H1 (cell line): ENCODE results near the gene TRIM56. TPM values are rescaled to one million over a fixed set of nuclear protein-coding genes. Genes with fewer than 3 reads are reported as not detected.
"Not testable (repeated sequence)": the region's sequence is repeated elsewhere in the genome, so short reads cannot be mapped to it uniquely, and the experiment has no call there.

Source experiments
- CTCF ChIA-PET: fragments of 300-600 bp; sonication (Branson Sonifier 250); formaldehyde crosslinking; loops from one replicate; lab custom pipeline; 2021; ENCODE audit not compliant: partially characterized antibody; lab: Charles Lee
- POLR2A ChIA-PET: fragments of 300-600 bp; sonication (Branson Sonifier 250); formaldehyde crosslinking; loops from one replicate; lab custom pipeline; 2021; ENCODE audit warnings: inconsistent platforms; ENCODE audit not compliant: partially characterized antibody; lab: Charles Lee
- DNase-seq, 2 experiments: peaks; one replicate each; pipeline versions ENCODE4 v3.0.0 to v3.0.0-alpha.2; 2010 to 2022; ENCODE audit warnings: low spot score in 2 of 2, low read depth in 1 of 2, mixed read lengths in 1 of 2
- FAIRE-seq: peaks from 2 replicates; lab custom pipeline; 2011; peaks lifted over from hg19 to GRCh38; lab: Jason Lieb, UNC
- H2AFZ ChIP-seq: 2 replicates; pipeline ENCODE4 v1.8.1; 2012; ENCODE audit warnings: low read length, inconsistent platforms
- H2AK5ac ChIP-seq: 2 replicates; pipeline ENCODE4 v1.6.1; 2013; ENCODE audit warnings: low read depth, low read length
- H2BK120ac ChIP-seq: replicated peaks from 2 replicates; pipeline ENCODE3; 2013; ENCODE audit warnings: low read depth, low read length, inconsistent platforms
- H2BK12ac ChIP-seq: 2 replicates; pipeline ENCODE4 v1.6.1; 2013; ENCODE audit warnings: low read depth, low read length
- H2BK15ac ChIP-seq: 2 replicates; pipeline ENCODE4 v1.6.1; 2013; ENCODE audit warnings: low read length
- H2BK20ac ChIP-seq: 2 replicates; pipeline ENCODE4 v1.6.1; 2013; ENCODE audit warnings: low read length
- H2BK5ac ChIP-seq: 2 replicates; pipeline ENCODE4 v1.6.1; 2013; ENCODE audit warnings: low read depth, low read length
- H3K14ac ChIP-seq: 2 replicates; pipeline ENCODE4 v1.6.1; 2013; ENCODE audit warnings: inconsistent platforms; ENCODE audit not compliant: insufficient read length
- H3K18ac ChIP-seq: 2 replicates; pipeline ENCODE4 v1.6.1; 2013; ENCODE audit warnings: low read length; ENCODE audit errors: extremely low read depth
- H3K23ac ChIP-seq: 2 replicates; pipeline ENCODE4 v1.6.1; 2013; ENCODE audit warnings: inconsistent platforms; ENCODE audit not compliant: insufficient read length
- H3K23me2 ChIP-seq: 2 replicates; pipeline ENCODE4 v1.6.1; 2013; ENCODE audit warnings: low read depth, low read length
- H3K27ac ChIP-seq: 2 replicates; pipeline ENCODE4 v1.6.1; 2011; ENCODE audit warnings: low read depth, low read length, inconsistent platforms
- H3K27me3 ChIP-seq, 4 experiments: replicated peaks in 1 of 4; 1 replicate in 1 of 4; 2 replicates in 3 of 4; pipeline versions ENCODE4 v1.6.1 to v1.8.1; 2011 to 2013; ENCODE audit warnings: low read length in 3 of 4, mild to moderate bottlenecking in 3 of 4, inconsistent platforms in 2 of 4, mixed read lengths in 2 of 4, moderate library complexity in 1 of 4; ENCODE audit not compliant: control insufficient read depth in 3 of 4, insufficient read depth in 3 of 4; ENCODE audit errors: extremely low read depth in 1 of 4
- H3K36me3 ChIP-seq, 4 experiments: 2 replicates each; pipeline versions ENCODE4 v1.6.1 to v1.8.1; 2011 to 2013; ENCODE audit warnings: mild to moderate bottlenecking in 4 of 4, low read length in 3 of 4, moderate library complexity in 2 of 4, control low read depth in 1 of 4, inconsistent platforms in 1 of 4; ENCODE audit not compliant: insufficient read depth in 4 of 4, control insufficient read depth in 2 of 4
- H3K4ac ChIP-seq: replicated peaks from 2 replicates; pipeline ENCODE3; 2013; ENCODE audit warnings: low read length, low read depth, mixed read lengths, inconsistent platforms; ENCODE audit not compliant: insufficient read length
- H3K4me1 ChIP-seq, 4 experiments: replicated peaks in 1 of 4; 1 replicate in 1 of 4; 2 replicates in 3 of 4; pipeline versions ENCODE4 v1.6.1 to v1.8.1; 2011 to 2013; ENCODE audit warnings: low read length in 3 of 4, inconsistent platforms in 2 of 4, mixed read lengths in 1 of 4; ENCODE audit not compliant: insufficient read depth in 4 of 4, control insufficient read depth in 3 of 4
- H3K4me2 ChIP-seq, 2 experiments: 2 replicates each; pipeline versions ENCODE4 v1.6.1 to v1.8.1; 2011 to 2013; ENCODE audit warnings: low read depth in 2 of 2, low read length in 2 of 2, control low read depth in 1 of 2, inconsistent platforms in 1 of 2, mild to moderate bottlenecking in 1 of 2; ENCODE audit not compliant: insufficient read depth in 1 of 2
- H3K4me3 ChIP-seq, 4 experiments: fragments of 200-600, 300-600 bp in 1 of 4; sonication (generic), shearing (Covaris generic), sonication (Bioruptor Twin) in 1 of 4; 2 replicates each; pipeline versions ENCODE4 v1.5.1 to v1.8.1; 2011 to 2016; ENCODE audit warnings: low read length in 4 of 4, low read depth in 3 of 4, control low read depth in 2 of 4, inconsistent platforms in 2 of 4, mild to moderate bottlenecking in 2 of 4, mixed read lengths in 1 of 4, moderate library complexity in 1 of 4; ENCODE audit not compliant: insufficient read depth in 2 of 4; ENCODE audit errors: extremely low read depth in 1 of 4
- H3K56ac ChIP-seq: replicated peaks from 2 replicates; pipeline ENCODE3; 2013; ENCODE audit warnings: low read depth, mild to moderate bottlenecking, mixed read lengths, low read length, inconsistent platforms; ENCODE audit not compliant: insufficient read length
- H3K79me1 ChIP-seq: 2 replicates; pipeline ENCODE4 v1.6.1; 2013; ENCODE audit warnings: low read depth, low read length, control low read depth
- H3K79me2 ChIP-seq, 2 experiments: 2 replicates each; pipeline versions ENCODE4 v1.6.1 to v1.8.1; 2012 to 2013; ENCODE audit warnings: low read length in 2 of 2, mild to moderate bottlenecking in 2 of 2, inconsistent platforms in 1 of 2; ENCODE audit not compliant: insufficient read depth in 2 of 2, control insufficient read depth in 1 of 2
- H3K9ac ChIP-seq, 4 experiments: replicated peaks in 1 of 4; 1 replicate in 1 of 4; 2 replicates in 3 of 4; pipeline versions ENCODE4 v1.6.1 to v1.8.1; 2011 to 2013; ENCODE audit warnings: low read depth in 3 of 4, low read length in 3 of 4, control low read depth in 2 of 4, mild to moderate bottlenecking in 2 of 4, moderate library complexity in 2 of 4, inconsistent platforms in 1 of 4; ENCODE audit errors: extremely low read depth in 1 of 4
- H3K9me3 ChIP-seq, 2 experiments: 2 replicates each; pipeline versions ENCODE4 v1.6.1 to v1.8.1; 2012 to 2013; ENCODE audit warnings: mild to moderate bottlenecking in 2 of 2, moderate library complexity in 2 of 2, control low read depth in 1 of 2, inconsistent platforms in 1 of 2, low read depth in 1 of 2, low read length in 1 of 2, mixed read lengths in 1 of 2; ENCODE audit not compliant: insufficient read depth in 2 of 2
- H4K20me1 ChIP-seq, 2 experiments: replicated peaks in 1 of 2; 2 replicates each; pipeline versions ENCODE3 to v1.8.1; 2011 to 2013; ENCODE audit warnings: inconsistent platforms in 2 of 2, low read length in 2 of 2, mild to moderate bottlenecking in 1 of 2; ENCODE audit not compliant: insufficient read depth in 2 of 2, control insufficient read depth in 1 of 2
- H4K5ac ChIP-seq: 2 replicates; pipeline ENCODE4 v1.6.1; 2013; ENCODE audit warnings: low read length, low read depth, mixed read lengths, inconsistent platforms; ENCODE audit not compliant: insufficient read length
- H4K8ac ChIP-seq: 2 replicates; pipeline ENCODE4 v1.8.0; 2013; ENCODE audit warnings: mild to moderate bottlenecking, moderate library complexity, low read length, inconsistent platforms; ENCODE audit not compliant: insufficient read depth; ENCODE audit errors: extremely low read depth
- H4K91ac ChIP-seq: replicated peaks from 2 replicates; pipeline ENCODE3; 2013; ENCODE audit warnings: low read length, mixed read lengths, inconsistent platforms; ENCODE audit not compliant: insufficient read length
- WGBS, 2 experiments: shearing (Covaris generic) in 1 of 2; methylation state at CpG; one replicate each; pipeline versions ENCODE4 v1.1.6 to v1.1.7; 2013 to 2015; ENCODE audit warnings: low lambda C conversion rate in 2 of 2, mixed read lengths in 2 of 2, inconsistent platforms in 1 of 2, low coverage in 1 of 2, missing lambda C conversion rate in 1 of 2; ENCODE audit not compliant: insufficient replicate concordance in 2 of 2, insufficient coverage in 1 of 2, insufficient read length in 1 of 2; ENCODE audit errors: extremely low coverage in 1 of 2, missing lambda C conversion rate in 1 of 2; 5-methylcytosine and 5-hydroxymethylcytosine counted together
- polyA plus RNA-seq, 7 experiments: library from polyadenylated mRNA; depleted of rRNA in 3 of 7; stranded (reverse) in 5 of 7; unstranded in 2 of 7; fragments of >200 nt in 5 of 7; fragments of 200-250 nt in 2 of 7; gene quantifications; 1 replicate in 5 of 7; 2 replicates in 1 of 7; 4 replicates in 1 of 7; pipeline versions ENCODE4 v1.2.1 to v1.2.3, GENCODE V29; 2011 to 2013; ENCODE audit warnings: missing spikeins in 2 of 7, mixed read lengths in 2 of 7
- total RNA-seq: library from RNA; stranded (reverse); fragmentation: NEBNext Ultra II Directional; extraction: Animal tissue kit (Norgen Biotek cat#: 25700); gene quantifications from 2 replicates; pipeline ENCODE4 v1.2.1, GENCODE V29; 2021

The TRIM56 gene
- total and polyA plus RNA-seq, 2 of the 8 experiments (the other 6 are each of a cell fraction or from before 2014, with no cell fraction given) = 2.0 to 17.5 TPM

DNA sequence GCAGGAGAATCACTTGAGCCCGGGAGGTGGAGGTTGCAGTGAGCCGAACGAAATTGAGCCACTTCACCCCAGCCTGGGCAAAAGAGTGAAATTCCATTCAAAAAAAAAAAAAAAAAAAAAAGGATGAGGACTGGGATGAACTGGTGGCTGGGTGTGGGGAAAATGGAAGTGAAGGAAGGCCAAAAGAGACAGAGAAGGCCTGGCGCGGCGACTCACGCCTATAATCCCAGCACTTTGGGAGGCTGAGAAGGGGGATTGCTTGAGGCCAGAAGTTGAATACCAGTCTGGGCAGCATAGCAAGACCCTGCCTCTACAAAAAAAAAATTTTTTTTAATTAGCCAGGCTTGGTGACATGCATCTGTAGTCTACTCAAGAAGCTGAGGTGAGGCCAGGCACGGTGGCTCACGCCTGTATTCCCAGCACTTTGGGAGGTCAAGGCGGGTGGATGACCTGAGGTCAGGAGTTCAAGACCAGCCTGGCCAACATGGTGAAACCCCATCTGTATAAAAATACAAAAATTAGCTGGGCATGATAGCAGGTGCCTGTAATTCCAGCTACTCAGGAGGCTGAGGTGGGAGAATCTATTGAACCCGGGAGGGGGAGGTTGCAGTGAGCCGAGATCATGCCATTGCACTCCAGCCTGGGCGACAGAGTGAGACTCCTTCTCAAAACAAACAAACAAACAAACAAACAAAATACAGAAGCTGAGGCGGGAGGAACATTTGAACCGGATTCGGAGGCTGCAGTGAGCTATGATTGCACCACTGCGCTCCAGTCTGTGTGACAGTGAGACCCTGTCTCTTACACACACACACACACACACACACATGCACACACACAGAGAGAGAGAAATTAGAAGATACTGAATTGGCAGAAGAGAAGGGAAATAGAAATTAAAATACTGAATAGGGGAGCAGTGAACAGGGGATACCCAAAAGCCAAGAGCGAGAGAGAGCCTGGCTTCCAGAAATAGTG, 47.6 kb downstream of the TRIM56 start:
- CTCF ChIA-PET = interaction anchor here (0.6 to 9.0 kb wide), 10 partner anchors 8 to 159 kb away, joined by 3 to 80 read pairs (median 4); partner anchors contain the start of gene SERPINE1
- H3K27ac ChIP-seq, FAIRE-seq: not testable (repeated sequence)

More for the DNA sequence above, 47.6 kb downstream of the TRIM56 start:
- not testable (repeated sequence) for H3K9me3 ChIP-seq, H3K4me3 ChIP-seq, H3K4me2 ChIP-seq, H3K36me3 ChIP-seq, H4K5ac ChIP-seq, H3K79me2 ChIP-seq, H3K4ac ChIP-seq, H3K9ac ChIP-seq, DNase-seq, H3K79me1 ChIP-seq, H3K18ac ChIP-seq, H3K14ac ChIP-seq, H4K20me1 ChIP-seq, H3K23ac ChIP-seq, H2BK15ac ChIP-seq, H3K23me2 ChIP-seq, H2BK120ac ChIP-seq, H2AK5ac ChIP-seq, H4K8ac ChIP-seq, H3K56ac ChIP-seq, H3K27me3 ChIP-seq, H2BK5ac ChIP-seq, H4K91ac ChIP-seq
- H3K4me1 ChIP-seq = peaks cover 2 to 11% (median 8%) of the 10 kb centered on the region in 4 experiments; a peak in 6 of 7 replicates
- 88% methylated on average over 18 of the region's 18 CpGs; no CpG with 5 or more reads in 1 of the 2 experiments for WGBS, 2 experiments
- 0 out of 2 replicates have a peak overlapping the region, but pooled peaks have one; percentile 80 for H2BK12ac ChIP-seq
- POLR2A ChIA-PET = interaction anchor here (1.7 to 1.8 kb wide), 2 partner anchors 11 kb away, joined by 4 to 8 read pairs; no protein-coding TSS in a partner anchor
- H2AFZ ChIP-seq = peak overlapping the region; percentile 63; the same call in 1 of the 2 replicates
- H2BK20ac ChIP-seq = 0 out of 2 replicates have a peak overlapping the region, but pooled peaks have one; percentile 32
